ENCODE data around the gene KPNB1.

Gene KPNB1

GRCh38 chr17:47649153-47649971, at the start of gene KPNB1:
Gene KPNB1 (plus strand): TSS chr17:47649919. CDS start chr17:47650245, 326 bp downstream.
- Histone ChIP-seq H3K4me1 (ENCODE audit: control insufficient read depth, low read depth, low read length) (peaks cover 17% of the 10 kb centered on the region), H3K27ac (ENCODE audit: low read length) (peak within 1 kb of the TSS; percentile 87), H3K27me3 (ENCODE audit: control insufficient read depth, insufficient read depth, low read length) (no peaks in the 10 kb centered on the region), H3K36me3 (ENCODE audit: control insufficient read depth, low read depth, low read length) (peaks cover 35% of the 10 kb centered on the region), H3K9ac (ENCODE audit: low read length) (peak within 1 kb of the TSS; percentile 94), H3K4me3 (ENCODE audit: low read length) (peak within 1 kb of the TSS; percentile 99), H3K9me3 (ENCODE audit: control insufficient read depth, low read depth, low read length) (no peaks in the 10 kb centered on the region)

- Histone ChIP-seq H3K27me3 (ENCODE audit: control insufficient read depth, insufficient read depth, low read length) (no peaks in the 10 kb centered on the region), H3K36me3 (ENCODE audit: control insufficient read depth, low read depth, low read length) (peaks cover 80% of the 10 kb centered on the region), H3K4me3 (ENCODE audit: low read length) (no peak overlapping the region), H3K9ac (ENCODE audit: low read length) (no peak overlapping the region), H3K4me1 (ENCODE audit: control insufficient read depth, low read depth, low read length) (no peaks in the 10 kb centered on the region), H3K9me3 (ENCODE audit: control insufficient read depth, low read depth, low read length) (no peaks in the 10 kb centered on the region), H3K27ac (ENCODE audit: low read length) (no peak overlapping the region)
Observed at GRCh38 chr17:47603830-47604597, 45.7 kb upstream of the KPNB1 start.

- Histone ChIP-seq H3K9ac (ENCODE audit: low read length) (no peak overlapping the region), H3K9me3 (ENCODE audit: control insufficient read depth, low read depth, low read length) (no peaks in the 10 kb centered on the region), H3K36me3 (ENCODE audit: control insufficient read depth, low read depth, low read length) (peaks cover 80% of the 10 kb centered on the region), H3K4me3 (ENCODE audit: low read length) (no peak overlapping the region), H3K4me1 (ENCODE audit: control insufficient read depth, low read depth, low read length) (no peaks in the 10 kb centered on the region), H3K27ac (ENCODE audit: low read length) (no peak overlapping the region), H3K27me3 (ENCODE audit: control insufficient read depth, insufficient read depth, low read length) (no peaks in the 10 kb centered on the region)
Observed at GRCh38 chr17:47604598-47604927, 45.2 kb upstream of the KPNB1 start.

DNA sequence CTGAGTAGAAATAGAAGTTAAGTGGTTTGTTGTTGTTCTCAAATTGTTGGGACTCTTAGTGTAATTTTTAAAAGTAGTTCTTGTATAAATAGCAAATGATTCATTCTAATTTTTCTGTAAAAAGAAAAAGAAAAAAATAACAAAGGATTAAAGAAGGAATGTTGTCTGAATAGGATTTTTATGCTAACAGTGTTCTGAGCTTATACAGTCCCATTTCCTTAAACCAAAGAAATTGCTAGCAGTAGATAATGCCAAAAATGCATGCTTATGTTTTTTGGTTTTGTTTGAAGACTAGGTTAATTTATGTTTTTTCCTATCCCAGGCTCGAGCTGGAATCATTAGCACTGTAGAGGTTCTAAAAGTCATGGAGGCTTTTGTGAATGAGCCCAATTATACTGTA, 44.7 kb upstream of the KPNB1 start:
- H3K27ac ChIP-seq (ENCODE audit: low read length), result no peak overlapping the region
- no peaks in the 10 kb centered on the region for H3K9me3 ChIP-seq (ENCODE audit: control insufficient read depth, low read depth, low read length)
- H3K4me3 ChIP-seq (ENCODE audit: low read length), result no peak overlapping the region
- no peaks in the 10 kb centered on the region for H3K4me1 ChIP-seq (ENCODE audit: control insufficient read depth, low read depth, low read length)
- H3K9ac ChIP-seq (ENCODE audit: low read length), result no peak overlapping the region
- H3K36me3 ChIP-seq (ENCODE audit: control insufficient read depth, low read depth, low read length), result peaks cover 75% of the 10 kb centered on the region
- no peaks in the 10 kb centered on the region for H3K27me3 ChIP-seq (ENCODE audit: control insufficient read depth, insufficient read depth, low read length)

GRCh38 chr17:47607481-47607880, 42.2 kb upstream of the KPNB1 start:
- no peaks in the 10 kb centered on the region for H3K27me3 ChIP-seq (ENCODE audit: control insufficient read depth, insufficient read depth, low read length)
- no peaks in the 10 kb centered on the region for H3K4me1 ChIP-seq (ENCODE audit: control insufficient read depth, low read depth, low read length)
- H3K9me3 ChIP-seq (ENCODE audit: control insufficient read depth, low read depth, low read length), result no peaks in the 10 kb centered on the region
- H3K4me3 ChIP-seq (ENCODE audit: low read length), result no peak overlapping the region
- H3K27ac ChIP-seq (ENCODE audit: low read length), result no peak overlapping the region
- H3K36me3 ChIP-seq (ENCODE audit: control insufficient read depth, low read depth, low read length), result peaks cover 61% of the 10 kb centered on the region
- no peak overlapping the region for H3K9ac ChIP-seq (ENCODE audit: low read length)

- H3K27me3 ChIP-seq (ENCODE audit: control insufficient read depth, insufficient read depth, low read length), result no peaks in the 10 kb centered on the region
- peaks cover 50% of the 10 kb centered on the region for H3K36me3 ChIP-seq (ENCODE audit: control insufficient read depth, low read depth, low read length)
- H3K9me3 ChIP-seq (ENCODE audit: control insufficient read depth, low read depth, low read length), result no peaks in the 10 kb centered on the region
- H3K4me3 ChIP-seq (ENCODE audit: low read length), result no peak overlapping the region
- H3K27ac ChIP-seq (ENCODE audit: low read length), result no peak overlapping the region
- no peaks in the 10 kb centered on the region for H3K4me1 ChIP-seq (ENCODE audit: control insufficient read depth, low read depth, low read length)
- no peak overlapping the region for H3K9ac ChIP-seq (ENCODE audit: low read length)
Observed at GRCh38 chr17:47611372-47612350, 38.1 kb upstream of the KPNB1 start.

- Histone ChIP-seq H3K27ac (ENCODE audit: low read length) (no peak overlapping the region), H3K36me3 (ENCODE audit: control insufficient read depth, low read depth, low read length) (peaks cover 56% of the 10 kb centered on the region), H3K4me3 (ENCODE audit: low read length) (no peak overlapping the region), H3K9ac (ENCODE audit: low read length) (no peak overlapping the region), H3K27me3 (ENCODE audit: control insufficient read depth, insufficient read depth, low read length) (no peaks in the 10 kb centered on the region), H3K4me1 (ENCODE audit: control insufficient read depth, low read depth, low read length) (peaks cover under 1% of the 10 kb centered on the region), H3K9me3 (ENCODE audit: control insufficient read depth, low read depth, low read length) (no peaks in the 10 kb centered on the region)
Observed at GRCh38 chr17:47615766-47616424, 33.8 kb upstream of the KPNB1 start.

GRCh38 chr17:47618410-47618809, 31.3 kb upstream of the KPNB1 start:
- peaks cover 59% of the 10 kb centered on the region for H3K36me3 ChIP-seq (ENCODE audit: control insufficient read depth, low read depth, low read length)
- H3K27me3 ChIP-seq (ENCODE audit: control insufficient read depth, insufficient read depth, low read length), result no peaks in the 10 kb centered on the region
- H3K4me3 ChIP-seq (ENCODE audit: low read length), result no peak overlapping the region
- peaks cover 15% of the 10 kb centered on the region for H3K4me1 ChIP-seq (ENCODE audit: control insufficient read depth, low read depth, low read length)
- no peak overlapping the region for H3K9ac ChIP-seq (ENCODE audit: low read length)
- H3K27ac ChIP-seq (ENCODE audit: low read length), result no peak overlapping the region
- H3K9me3 ChIP-seq (ENCODE audit: control insufficient read depth, low read depth, low read length), result no peaks in the 10 kb centered on the region

GRCh38 chr17:47620503-47621245, 29.0 kb upstream of the KPNB1 start:
- Histone ChIP-seq H3K27me3 (ENCODE audit: control insufficient read depth, insufficient read depth, low read length) (no peaks in the 10 kb centered on the region), H3K9ac (ENCODE audit: low read length) (no peak overlapping the region), H3K4me3 (ENCODE audit: low read length) (no peak overlapping the region), H3K9me3 (ENCODE audit: control insufficient read depth, low read depth, low read length) (no peaks in the 10 kb centered on the region), H3K4me1 (ENCODE audit: control insufficient read depth, low read depth, low read length) (peaks cover 15% of the 10 kb centered on the region), H3K27ac (ENCODE audit: low read length) (no peak overlapping the region), H3K36me3 (ENCODE audit: control insufficient read depth, low read depth, low read length) (peaks cover 53% of the 10 kb centered on the region)

- H3K4me3 ChIP-seq (ENCODE audit: low read length), result no peak overlapping the region
- H3K36me3 ChIP-seq (ENCODE audit: control insufficient read depth, low read depth, low read length), result peaks cover 53% of the 10 kb centered on the region
- no peak overlapping the region for H3K27ac ChIP-seq (ENCODE audit: low read length)
- no peaks in the 10 kb centered on the region for H3K9me3 ChIP-seq (ENCODE audit: control insufficient read depth, low read depth, low read length)
- H3K27me3 ChIP-seq (ENCODE audit: control insufficient read depth, insufficient read depth, low read length), result no peaks in the 10 kb centered on the region
- no peak overlapping the region for H3K9ac ChIP-seq (ENCODE audit: low read length)
- H3K4me1 ChIP-seq (ENCODE audit: control insufficient read depth, low read depth, low read length), result peaks cover 15% of the 10 kb centered on the region
Observed at GRCh38 chr17:47621293-47622179, 28.2 kb upstream of the KPNB1 start.
